K562 (cell line): ENCODE measurements around the gene FAM98C. TPM values are rescaled to one million over a fixed set of nuclear protein-coding genes. Genes with fewer than 3 reads are reported as not detected.
A peak's percentile ranks its signal among the peaks of the same experiment; 100 is the strongest.

ENCODE experiments used
- CBFA2T3 ChIP-seq: fragments of 450-650 bp; IDR thresholded peaks from 2 replicates; pipeline ENCODE4 v1.6.1; 2017
- ETS2 ChIP-seq: IDR thresholded peaks from 2 replicates; pipeline ENCODE4 v1.6.1; 2016; ENCODE audit warnings: borderline replicate concordance, missing genetic modification characterization, mild to moderate bottlenecking, moderate library complexity, missing compliant biosample characterization; ENCODE audit not compliant: poor library complexity, severe bottlenecking
- FOSL1 ChIP-seq: fragments of 200-800 bp; sonication (Bioruptor generic); conservative IDR thresholded peaks from 2 replicates; pipeline ENCODE4 v1.6.1; 2016; ENCODE audit warnings: missing genetic modification characterization, missing compliant biosample characterization
- IRF2 ChIP-seq: sonication (generic); formaldehyde crosslinking; IDR thresholded peaks from 2 replicates; pipeline ENCODE4 v1.8.1; 2022; ENCODE audit warnings: mild to moderate bottlenecking, missing genetic modification reagents
- MED1 ChIP-seq: sonication (generic); formaldehyde crosslinking; IDR thresholded peaks from 2 replicates; pipeline ENCODE4 v1.8.1; 2023; ENCODE audit warnings: missing genetic modification reagents, borderline replicate concordance
- PHF21A ChIP-seq: fragments of 450-650 bp; IDR thresholded peaks from 2 replicates; pipeline ENCODE4 v1.6.1; 2017; ENCODE audit warnings: low read depth, borderline replicate concordance
- POLR2G ChIP-seq: fragments of 200-400 bp; formaldehyde crosslinking; IDR thresholded peaks from 2 replicates; pipeline ENCODE4 v1.6.1; 2017; ENCODE audit warnings: low read depth, mild to moderate bottlenecking, antibody characterized with exemption, low read length, moderate library complexity
- XRCC3 ChIP-seq: fragments of 450-650 bp; IDR thresholded peaks from 2 replicates; pipeline ENCODE4 v1.6.1; 2017; ENCODE audit warnings: mild to moderate bottlenecking, moderate library complexity
- ZKSCAN1 ChIP-seq: fragments of 150-350 bp; IDR thresholded peaks from 2 replicates; pipeline ENCODE4 v1.6.1; 2016; ENCODE audit warnings: low read depth, low read length
- ZNF133 ChIP-seq: fragments of 250-450 bp; sonication (Bioruptor Pico); IDR thresholded peaks from 2 replicates; pipeline ENCODE4 v1.4.0; 2020; ENCODE audit warnings: mild to moderate bottlenecking
- polyA plus RNA-seq, 8 experiments: library from polyadenylated mRNA; depleted of rRNA in 4 of 8; stranded (reverse) in 5 of 8; unstranded in 3 of 8; fragments of >200 nt; fragmentation: Nextera tagmentation in 2 of 8; fragmentation: Illumina TruSeq in 1 of 8; extraction: Ambion mirVana in 2 of 8; extraction: Trizol in 1 of 8; gene quantifications; 2 replicates each; pipeline versions ENCODE4 v1.2.1 to v1.2.3, GENCODE V29; 2011 to 2014; ENCODE audit warnings: inconsistent platforms in 1 of 8, missing spikeins in 1 of 8
- total RNA-seq, 7 experiments: library from RNA; depleted of rRNA in 6 of 7; stranded (reverse); fragments of >200 nt in 6 of 7; fragmentation: Illumina TruSeq in 2 of 7; extraction: Trizol in 2 of 7; gene quantifications; 2 replicates each; pipeline versions ENCODE4 v1.2.1 to v1.2.3, GENCODE V29; 2011 to 2021; ENCODE audit warnings: low replicate concordance in 1 of 7
- TF ChIP-seq, protein P1 (sequence below): fragments of 250-450 bp; sonication (Bioruptor Pico); IDR thresholded peaks from 2 replicates; pipeline ENCODE4 v1.8.0; 2021; ENCODE audit warnings: moderate library complexity, mild to moderate bottlenecking, inconsistent platforms
- TF ChIP-seq, protein P2 (sequence below): fragments of 150-350 bp; conservative IDR thresholded peaks from 2 replicates; pipeline ENCODE4 v1.6.1; 2014; ENCODE audit warnings: low read length
- TF ChIP-seq, protein P3 (sequence below): sonication (generic); formaldehyde crosslinking; IDR thresholded peaks from 2 replicates; pipeline ENCODE4 v1.8.1; 2022; ENCODE audit warnings: missing genetic modification reagents
- TF ChIP-seq, protein P4 (sequence below): fragments of 450-650 bp; IDR thresholded peaks from 2 replicates; pipeline ENCODE4 v1.6.1; 2016

Gene FAM98C
- total and polyA plus RNA-seq, 9 of the 15 experiments (the other 6 are each of a cell fraction or from before 2014, with no cell fraction given), result 1.7 to 43.8 (median 13.7) TPM

DNA sequence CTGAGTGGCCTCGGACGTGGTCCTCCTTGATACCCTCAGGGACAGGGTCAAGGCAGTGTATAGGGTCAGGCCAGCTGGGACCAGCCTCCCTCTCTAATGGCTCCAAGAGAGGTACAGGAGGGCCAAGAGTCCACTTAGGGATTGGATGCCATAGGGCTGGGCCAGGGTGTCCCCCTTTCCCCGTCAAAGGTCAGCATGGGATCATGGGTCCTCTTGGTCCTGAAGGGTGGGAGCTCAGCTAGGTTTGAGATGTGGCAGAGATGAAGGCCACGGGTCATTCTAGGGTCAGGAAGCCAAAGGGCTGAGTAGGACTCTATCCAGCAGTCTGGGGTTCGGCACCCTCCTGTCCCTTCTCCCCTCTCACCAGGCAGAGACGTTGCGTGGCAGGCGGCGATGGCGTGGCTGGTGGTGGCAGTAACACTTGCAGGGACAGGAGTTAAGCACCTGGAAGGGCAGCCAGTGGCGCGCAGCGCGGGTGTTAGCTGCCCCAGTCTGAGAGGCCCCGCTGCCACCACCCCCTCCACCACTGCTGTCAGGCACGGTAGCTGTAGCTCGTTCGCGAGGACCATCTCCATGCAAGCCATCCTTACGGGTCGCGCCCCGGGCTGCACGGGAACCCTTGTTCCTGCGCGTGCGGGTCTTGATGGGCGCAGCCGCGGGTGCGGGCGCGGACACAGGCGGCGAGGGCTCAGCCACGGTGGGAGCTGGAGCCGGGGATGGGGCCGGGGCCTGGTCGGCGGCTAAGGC lies 17.7 kb upstream of the FAM98C start (continued):
- TF ChIP-seq, protein P1, sequence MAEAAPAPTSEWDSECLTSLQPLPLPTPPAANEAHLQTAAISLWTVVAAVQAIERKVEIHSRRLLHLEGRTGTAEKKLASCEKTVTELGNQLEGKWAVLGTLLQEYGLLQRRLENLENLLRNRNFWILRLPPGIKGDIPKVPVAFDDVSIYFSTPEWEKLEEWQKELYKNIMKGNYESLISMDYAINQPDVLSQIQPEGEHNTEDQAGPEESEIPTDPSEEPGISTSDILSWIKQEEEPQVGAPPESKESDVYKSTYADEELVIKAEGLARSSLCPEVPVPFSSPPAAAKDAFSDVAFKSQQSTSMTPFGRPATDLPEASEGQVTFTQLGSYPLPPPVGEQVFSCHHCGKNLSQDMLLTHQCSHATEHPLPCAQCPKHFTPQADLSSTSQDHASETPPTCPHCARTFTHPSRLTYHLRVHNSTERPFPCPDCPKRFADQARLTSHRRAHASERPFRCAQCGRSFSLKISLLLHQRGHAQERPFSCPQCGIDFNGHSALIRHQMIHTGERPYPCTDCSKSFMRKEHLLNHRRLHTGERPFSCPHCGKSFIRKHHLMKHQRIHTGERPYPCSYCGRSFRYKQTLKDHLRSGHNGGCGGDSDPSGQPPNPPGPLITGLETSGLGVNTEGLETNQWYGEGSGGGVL (CRISPR knock-in tag), result no peak
- no peak for TF ChIP-seq ETS2 (tag)
- TF ChIP-seq ZKSCAN1, result no peak
- TF ChIP-seq, protein P2, sequence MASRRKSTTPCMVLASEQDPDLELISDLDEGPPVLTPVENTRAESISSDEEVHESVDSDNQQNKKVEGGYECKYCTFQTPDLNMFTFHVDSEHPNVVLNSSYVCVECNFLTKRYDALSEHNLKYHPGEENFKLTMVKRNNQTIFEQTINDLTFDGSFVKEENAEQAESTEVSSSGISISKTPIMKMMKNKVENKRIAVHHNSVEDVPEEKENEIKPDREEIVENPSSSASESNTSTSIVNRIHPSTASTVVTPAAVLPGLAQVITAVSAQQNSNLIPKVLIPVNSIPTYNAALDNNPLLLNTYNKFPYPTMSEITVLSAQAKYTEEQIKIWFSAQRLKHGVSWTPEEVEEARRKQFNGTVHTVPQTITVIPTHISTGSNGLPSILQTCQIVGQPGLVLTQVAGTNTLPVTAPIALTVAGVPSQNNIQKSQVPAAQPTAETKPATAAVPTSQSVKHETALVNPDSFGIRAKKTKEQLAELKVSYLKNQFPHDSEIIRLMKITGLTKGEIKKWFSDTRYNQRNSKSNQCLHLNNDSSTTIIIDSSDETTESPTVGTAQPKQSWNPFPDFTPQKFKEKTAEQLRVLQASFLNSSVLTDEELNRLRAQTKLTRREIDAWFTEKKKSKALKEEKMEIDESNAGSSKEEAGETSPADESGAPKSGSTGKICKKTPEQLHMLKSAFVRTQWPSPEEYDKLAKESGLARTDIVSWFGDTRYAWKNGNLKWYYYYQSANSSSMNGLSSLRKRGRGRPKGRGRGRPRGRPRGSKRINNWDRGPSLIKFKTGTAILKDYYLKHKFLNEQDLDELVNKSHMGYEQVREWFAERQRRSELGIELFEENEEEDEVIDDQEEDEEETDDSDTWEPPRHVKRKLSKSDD, result no peak
- TF ChIP-seq MED1 (CRISPR knock-in tag), result no peak
- TF ChIP-seq, protein P3, sequence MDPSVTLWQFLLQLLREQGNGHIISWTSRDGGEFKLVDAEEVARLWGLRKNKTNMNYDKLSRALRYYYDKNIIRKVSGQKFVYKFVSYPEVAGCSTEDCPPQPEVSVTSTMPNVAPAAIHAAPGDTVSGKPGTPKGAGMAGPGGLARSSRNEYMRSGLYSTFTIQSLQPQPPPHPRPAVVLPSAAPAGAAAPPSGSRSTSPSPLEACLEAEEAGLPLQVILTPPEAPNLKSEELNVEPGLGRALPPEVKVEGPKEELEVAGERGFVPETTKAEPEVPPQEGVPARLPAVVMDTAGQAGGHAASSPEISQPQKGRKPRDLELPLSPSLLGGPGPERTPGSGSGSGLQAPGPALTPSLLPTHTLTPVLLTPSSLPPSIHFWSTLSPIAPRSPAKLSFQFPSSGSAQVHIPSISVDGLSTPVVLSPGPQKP, result no peak
- no peak for TF ChIP-seq CBFA2T3
- TF ChIP-seq, protein P4, sequence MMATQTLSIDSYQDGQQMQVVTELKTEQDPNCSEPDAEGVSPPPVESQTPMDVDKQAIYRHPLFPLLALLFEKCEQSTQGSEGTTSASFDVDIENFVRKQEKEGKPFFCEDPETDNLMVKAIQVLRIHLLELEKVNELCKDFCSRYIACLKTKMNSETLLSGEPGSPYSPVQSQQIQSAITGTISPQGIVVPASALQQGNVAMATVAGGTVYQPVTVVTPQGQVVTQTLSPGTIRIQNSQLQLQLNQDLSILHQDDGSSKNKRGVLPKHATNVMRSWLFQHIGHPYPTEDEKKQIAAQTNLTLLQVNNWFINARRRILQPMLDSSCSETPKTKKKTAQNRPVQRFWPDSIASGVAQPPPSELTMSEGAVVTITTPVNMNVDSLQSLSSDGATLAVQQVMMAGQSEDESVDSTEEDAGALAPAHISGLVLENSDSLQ, result no peak
- TF ChIP-seq ZNF133 (CRISPR knock-in tag), result no peak
- peak; percentile 78; the same call in 1 of the 2 replicates for TF ChIP-seq POLR2G
- TF ChIP-seq XRCC3, result no peak
- TF ChIP-seq IRF2 (CRISPR knock-in tag), result 0 out of 2 replicates have a peak, but pooled peaks have one; percentile 51
- no peak for TF ChIP-seq PHF21A
- TF ChIP-seq FOSL1 (tag), result no peak
